ENCODE results near the gene STX16.

GRCh38 chr20:58616411-58616810 is 34.7 kb upstream of the STX16 start:
- TF ChIP-seq CTCF (IDR thresholded peaks at IDR 0.05) (no peak), POLR2AphosphoS5 (IDR thresholded peaks at IDR 0.05) (no peak)

Measured in stomach (tissue), 4 donors.